Gastroesophageal sphincter (tissue), 4 donors: Measurements from ENCODE around the gene ARHGAP8. TPM values are rescaled to one million over a fixed set of nuclear protein-coding genes. Genes with fewer than 3 reads are reported as not detected.
A peak's percentile ranks its signal among the peaks of the same experiment; 100 is the strongest.

Source experiments
- ATAC-seq: fragments of 150-250 bp; one replicate; pipeline ENCODE4 v1.9.1; 2016; ENCODE audit warnings: mild to moderate bottlenecking, moderate library complexity
- H3K27ac ChIP-seq, 4 donors: fragments of 200-600 bp; sonication (generic) in 3 of 4; 1 replicate in 3 of 4; 2 replicates in 1 of 4; pipeline ENCODE4 v1.5.1; 2016 to 2019
- H3K27me3 ChIP-seq: fragments of 200-600 bp; sonication (generic); one replicate; pipeline ENCODE4 v1.5.1; 2019
- H3K36me3 ChIP-seq, 2 donors: fragments of 200-600 bp; sonication (generic); one replicate each; pipeline ENCODE4 v1.5.1; 2019; ENCODE audit warnings: control low read depth in 1 of 2
- H3K4me1 ChIP-seq, 3 donors: fragments of 200-600 bp; sonication (generic); 1 replicate in 2 of 3; 2 replicates in 1 of 3; pipeline ENCODE4 v1.5.1; 2016 to 2019; ENCODE audit warnings: control low read depth in 2 of 3
- H3K4me3 ChIP-seq, 2 donors: fragments of 200-600 bp; sonication (generic); one replicate each; pipeline ENCODE4 v1.5.1; 2019; ENCODE audit warnings: mild to moderate bottlenecking in 1 of 2, moderate library complexity in 1 of 2
- H3K9me3 ChIP-seq, 3 donors: fragments of 200-600 bp; sonication (generic); one replicate each; pipeline ENCODE4 v1.5.1; 2017 to 2019; ENCODE audit warnings: control low read depth in 2 of 3
- EP300 ChIP-seq: sonication (generic); formaldehyde crosslinking; IDR thresholded peaks from one replicate; pipeline ENCODE4 v1.6.1; 2017; ENCODE audit warnings: antibody characterized with exemption, mild to moderate bottlenecking
- POLR2A ChIP-seq, 2 donors: fragments of 450-650 bp; IDR thresholded peaks; one replicate each; pipeline ENCODE4 v1.6.1; 2017; ENCODE audit warnings: antibody characterized with exemption in 2 of 2, mild to moderate bottlenecking in 2 of 2, moderate library complexity in 1 of 2
- POLR2AphosphoS5 ChIP-seq: sonication (generic); formaldehyde crosslinking; IDR thresholded peaks from one replicate; pipeline ENCODE4 v1.6.1; 2017; ENCODE audit warnings: antibody characterized with exemption
- WGBS, 2 donors: methylation state at CpG; one replicate each; pipeline ENCODE4 v1.1.5; 2018; ENCODE audit warnings: low coverage in 1 of 2; 5-methylcytosine and 5-hydroxymethylcytosine counted together
- total RNA-seq, 4 donors: library from RNA; depleted of rRNA; stranded (reverse); fragments of >200 nt; gene quantifications; one replicate each; pipeline ENCODE4 v1.1.0, GENCODE V29; 2016
- TF ChIP-seq, protein P1 (sequence below), 4 experiments: fragments of 200-600 bp in 2 of 4; fragments of 450-650 bp in 2 of 4; sonication (generic) in 1 of 4; IDR thresholded peaks; one replicate each; pipeline ENCODE4 v1.5.1; 2017 to 2019; ENCODE audit warnings: antibody characterized with exemption in 4 of 4, mild to moderate bottlenecking in 2 of 4, moderate library complexity in 2 of 4

Gene ARHGAP8
- total RNA-seq, 4 donors from 2014 or later: 0.31 to 1.6 TPM; not detected in 2

DNA sequence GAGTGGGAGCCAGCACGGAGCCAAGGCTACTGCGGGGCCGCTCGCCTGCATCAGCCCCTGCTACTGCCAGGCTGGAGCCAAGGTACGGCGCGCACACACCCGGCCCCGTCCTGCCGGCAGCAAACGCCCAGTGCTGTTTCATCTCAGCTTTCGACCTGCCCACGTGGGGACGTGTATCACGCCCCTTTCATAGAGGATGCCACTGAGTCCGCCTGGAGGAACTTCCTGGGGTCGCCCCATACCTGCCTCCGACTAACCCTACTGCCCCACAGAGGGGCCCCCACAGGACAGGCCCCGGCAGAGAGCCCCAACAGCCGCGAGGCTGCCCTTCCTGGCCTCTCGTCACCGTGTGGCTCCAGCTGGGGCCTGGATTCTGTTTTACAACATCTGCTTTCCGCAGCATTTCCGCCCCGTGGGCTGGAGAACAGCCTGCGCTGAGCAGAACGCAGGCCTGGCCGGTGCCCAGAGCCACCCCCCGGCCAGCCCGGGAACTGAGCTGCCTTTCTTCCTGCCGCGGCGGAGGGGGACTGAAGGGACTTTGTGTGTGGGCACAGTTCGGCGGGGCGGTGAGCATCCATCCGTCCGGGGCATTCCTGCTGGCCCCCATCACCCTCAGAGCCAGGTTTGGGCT is 22.9 kb upstream of the ARHGAP8 start:
- TF ChIP-seq POLR2AphosphoS5: peak; percentile 36
- no peak for TF ChIP-seq EP300
- Histone ChIP-seq H3K36me3 (peaks cover 0 to 9% of the 10 kb centered on the region in 2 donors), H3K27ac (peak overlapping the region in 3 of 4 donors; percentile 43 to 61 (median 53)), H3K9me3 (no peaks in the 10 kb centered on the region), H3K4me1 (peaks cover 0 to 18% (median 2%) of the 10 kb centered on the region in 3 donors), H3K27me3 (peaks cover 14% of the 10 kb centered on the region), H3K4me3 (peak overlapping the region in 1 of 2 donors; percentile 18)
- 20 to 63% methylated on average over 1 to 11 of the region's 39 CpGs for WGBS, 2 donors
- peak; percentile 82 for ATAC-seq

DNA sequence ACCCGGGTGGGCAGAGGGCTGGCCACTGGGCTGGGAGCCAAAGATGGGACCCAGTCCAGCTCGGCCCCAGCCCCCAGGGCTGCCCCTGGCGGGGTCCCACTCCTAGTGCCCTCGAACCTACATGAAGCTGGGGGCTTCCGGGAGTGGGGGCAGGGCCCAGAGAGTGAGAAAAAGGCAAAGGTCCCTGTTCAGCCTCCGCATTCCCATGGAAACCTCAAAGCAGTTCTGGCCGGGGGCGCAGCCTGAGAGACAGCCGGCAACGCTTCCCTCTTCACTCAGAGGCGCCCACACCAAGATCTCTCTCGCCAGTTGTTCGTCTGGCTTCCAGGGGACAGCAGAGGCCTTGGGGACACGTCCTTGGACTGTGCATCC is 22.4 kb upstream of the ARHGAP8 start:
- Histone ChIP-seq H3K36me3 (peaks cover 0 to 5% of the 10 kb centered on the region in 2 donors), H3K4me1 (peaks cover 0 to 18% (median 2%) of the 10 kb centered on the region in 3 donors), H3K27me3 (peaks cover 19% of the 10 kb centered on the region), H3K4me3 (peak overlapping the region in 1 of 2 donors; percentile 18), H3K9me3 (no peaks in the 10 kb centered on the region), H3K27ac (peak overlapping the region in 2 of 4 donors; percentile 53 to 61)
- WGBS, 2 donors: no CpG with 5 or more reads among the region's 14 CpGs
- ATAC-seq: no peak
- TF ChIP-seq POLR2AphosphoS5: no peak
- TF ChIP-seq POLR2A (IDR thresholded peaks at IDR 0.05): no peak
- no peak for TF ChIP-seq EP300
- TF ChIP-seq, protein P1, sequence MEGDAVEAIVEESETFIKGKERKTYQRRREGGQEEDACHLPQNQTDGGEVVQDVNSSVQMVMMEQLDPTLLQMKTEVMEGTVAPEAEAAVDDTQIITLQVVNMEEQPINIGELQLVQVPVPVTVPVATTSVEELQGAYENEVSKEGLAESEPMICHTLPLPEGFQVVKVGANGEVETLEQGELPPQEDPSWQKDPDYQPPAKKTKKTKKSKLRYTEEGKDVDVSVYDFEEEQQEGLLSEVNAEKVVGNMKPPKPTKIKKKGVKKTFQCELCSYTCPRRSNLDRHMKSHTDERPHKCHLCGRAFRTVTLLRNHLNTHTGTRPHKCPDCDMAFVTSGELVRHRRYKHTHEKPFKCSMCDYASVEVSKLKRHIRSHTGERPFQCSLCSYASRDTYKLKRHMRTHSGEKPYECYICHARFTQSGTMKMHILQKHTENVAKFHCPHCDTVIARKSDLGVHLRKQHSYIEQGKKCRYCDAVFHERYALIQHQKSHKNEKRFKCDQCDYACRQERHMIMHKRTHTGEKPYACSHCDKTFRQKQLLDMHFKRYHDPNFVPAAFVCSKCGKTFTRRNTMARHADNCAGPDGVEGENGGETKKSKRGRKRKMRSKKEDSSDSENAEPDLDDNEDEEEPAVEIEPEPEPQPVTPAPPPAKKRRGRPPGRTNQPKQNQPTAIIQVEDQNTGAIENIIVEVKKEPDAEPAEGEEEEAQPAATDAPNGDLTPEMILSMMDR (IDR thresholded peaks at IDR 0.05): no peak

DNA sequence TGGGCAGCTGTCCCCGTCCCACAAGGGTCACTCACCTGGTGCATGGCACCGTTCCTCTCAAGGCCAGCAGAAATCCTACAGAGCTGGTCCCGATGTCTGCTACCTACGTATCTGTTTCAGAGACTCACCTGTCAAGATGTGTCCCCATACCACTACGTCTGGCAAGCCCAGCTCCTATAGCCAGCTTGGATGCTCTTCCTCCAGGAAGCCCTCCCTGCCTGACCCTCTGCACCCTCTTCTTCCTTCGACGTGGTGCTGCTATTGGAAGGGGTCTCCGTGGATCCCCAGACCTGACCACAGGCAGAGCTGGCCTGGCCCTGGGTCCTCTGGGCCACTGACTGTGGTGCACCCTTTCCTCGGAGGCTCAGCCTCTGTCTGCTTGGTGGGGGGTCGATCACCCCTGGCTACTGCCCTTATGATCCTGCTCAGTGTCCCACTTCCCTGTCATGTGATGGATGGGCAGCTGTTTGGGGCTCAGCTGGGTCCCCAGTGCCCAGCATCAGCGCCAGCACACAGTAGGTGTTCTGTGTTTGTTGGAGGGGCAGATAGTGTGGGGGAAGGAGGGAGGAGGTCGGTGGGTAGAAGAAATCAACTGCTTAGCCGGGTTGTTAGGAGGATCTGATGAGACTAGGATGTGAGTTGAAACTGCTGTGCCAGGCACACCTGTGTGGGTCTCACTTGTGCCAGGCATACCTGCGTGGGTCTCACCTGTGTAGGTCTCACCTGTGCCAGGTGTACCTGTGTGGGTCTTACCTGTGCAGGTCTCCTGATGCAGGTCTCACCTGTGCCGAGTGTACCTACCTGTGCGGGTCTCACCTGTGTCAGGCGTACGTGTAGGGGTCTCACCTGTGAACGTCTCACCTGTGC is 21.7 kb upstream of the ARHGAP8 start:
- no peaks in the 10 kb centered on the region for H3K9me3 ChIP-seq
- no peak for ATAC-seq
- 60 to 86% methylated on average over 1 to 5 of the region's 19 CpGs for WGBS, 2 donors
- no peak overlapping the region for H3K4me3 ChIP-seq
- TF ChIP-seq EP300 (no peak), POLR2AphosphoS5 (no peak), POLR2A (IDR thresholded peaks at IDR 0.05) (no peak)
- TF ChIP-seq, protein P1 (IDR thresholded peaks at IDR 0.05): no peak
- H3K4me1 ChIP-seq: peaks cover 0 to 20% (median 2%) of the 10 kb centered on the region in 3 donors
- no peaks in the 10 kb centered on the region for H3K36me3 ChIP-seq
- peaks cover 26% of the 10 kb centered on the region for H3K27me3 ChIP-seq
- H3K27ac ChIP-seq: no peak overlapping the region

DNA sequence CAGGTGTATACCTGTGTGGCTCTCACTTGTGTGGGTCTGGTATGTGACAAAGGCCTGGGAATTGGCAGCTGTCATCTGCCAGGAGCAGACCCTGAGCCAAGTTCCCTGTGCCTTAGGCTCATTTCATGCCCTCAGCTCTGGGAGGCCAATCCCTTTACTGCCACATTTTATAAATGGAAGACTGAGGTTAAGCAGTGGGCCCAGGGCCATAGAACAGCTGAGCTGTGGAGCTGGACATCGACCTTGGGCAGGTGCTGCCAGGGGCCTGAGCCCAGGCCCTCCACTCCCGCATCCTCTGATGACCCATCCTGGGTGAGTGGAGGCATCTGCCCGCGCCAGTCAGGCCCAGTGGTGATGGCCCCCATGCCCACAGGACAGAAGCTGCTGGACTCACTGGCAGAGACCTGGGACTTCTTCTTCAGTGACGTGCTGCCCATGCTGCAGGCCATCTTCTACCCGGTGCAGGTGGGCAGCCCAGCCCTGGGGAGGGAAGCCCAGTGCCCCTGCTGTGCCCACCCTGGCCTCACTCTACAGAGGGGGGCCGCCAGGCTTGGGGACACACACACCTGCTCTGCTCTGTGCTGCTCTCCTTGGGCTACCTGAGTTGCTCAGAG is 20.9 kb upstream of the ARHGAP8 start:
- peaks cover 34% of the 10 kb centered on the region for H3K27me3 ChIP-seq
- TF ChIP-seq POLR2AphosphoS5 (no peak), POLR2A (IDR thresholded peaks at IDR 0.05) (no peak)
- TF ChIP-seq, protein P1 (IDR thresholded peaks at IDR 0.05): no peak
- no peak for ATAC-seq
- H3K36me3 ChIP-seq: no peaks in the 10 kb centered on the region
- H3K4me1 ChIP-seq: peaks cover 0 to 28% (median 2%) of the 10 kb centered on the region in 3 donors
- no CpG with 5 or more reads among the region's 7 CpGs for WGBS, 2 donors
- no peaks in the 10 kb centered on the region for H3K9me3 ChIP-seq
- no peak overlapping the region for H3K4me3 ChIP-seq
- no peak overlapping the region for H3K27ac ChIP-seq

DNA sequence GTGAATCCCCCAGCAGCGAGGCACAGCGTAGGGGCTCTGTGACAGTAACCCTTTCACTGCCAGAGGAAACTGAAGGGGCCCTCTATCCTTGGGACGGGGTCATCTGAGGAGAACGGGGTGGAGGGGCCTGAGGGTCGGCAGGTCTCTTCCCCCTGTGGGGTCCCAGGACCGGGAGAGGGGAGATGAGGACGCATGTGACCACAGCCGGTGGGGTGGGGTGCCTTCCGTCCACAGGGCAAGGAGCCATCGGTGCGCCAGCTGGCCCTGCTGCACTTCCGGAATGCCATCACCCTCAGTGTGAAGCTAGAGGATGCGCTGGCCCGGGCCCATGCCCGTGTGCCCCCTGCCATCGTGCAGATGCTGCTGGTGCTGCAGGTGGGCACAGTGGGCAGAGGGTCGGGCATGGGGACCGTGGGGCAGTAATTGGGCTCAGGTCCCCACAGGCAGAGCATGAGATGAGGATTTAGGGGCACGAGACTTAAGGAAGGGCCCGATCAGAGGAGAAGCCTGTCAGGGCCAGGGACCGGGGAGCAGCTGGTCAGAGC is 20.3 kb upstream of the ARHGAP8 start:
- Histone ChIP-seq H3K36me3 (no peaks in the 10 kb centered on the region), H3K27me3 (peaks cover 40% of the 10 kb centered on the region), H3K4me3 (no peak overlapping the region), H3K4me1 (peaks cover 0 to 31% (median 2%) of the 10 kb centered on the region in 3 donors), H3K27ac (no peak overlapping the region), H3K9me3 (no peaks in the 10 kb centered on the region)
- no CpG with 5 or more reads among the region's 21 CpGs for WGBS, 2 donors
- ATAC-seq: no peak
- TF ChIP-seq, protein P1 (IDR thresholded peaks at IDR 0.05): no peak
- TF ChIP-seq POLR2A (IDR thresholded peaks at IDR 0.05): no peak
- TF ChIP-seq POLR2AphosphoS5: no peak
- no peak for TF ChIP-seq EP300
